ENCODE data around the gene BRIP1. TPM values are rescaled to one million over a fixed set of nuclear protein-coding genes. Genes with fewer than 3 reads are reported as not detected.
A peak's percentile ranks its signal among the peaks of the same experiment; 100 is the strongest.
"Not testable (repeated sequence)": the region's sequence is repeated elsewhere in the genome, so short reads cannot be mapped to it uniquely, and the experiment has no call there.

BRIP1 gene
- 10.7 and 12.7 TPM in 2 replicates for total RNA-seq (2014; rRNA removed; shearing (Covaris generic))

DNA sequence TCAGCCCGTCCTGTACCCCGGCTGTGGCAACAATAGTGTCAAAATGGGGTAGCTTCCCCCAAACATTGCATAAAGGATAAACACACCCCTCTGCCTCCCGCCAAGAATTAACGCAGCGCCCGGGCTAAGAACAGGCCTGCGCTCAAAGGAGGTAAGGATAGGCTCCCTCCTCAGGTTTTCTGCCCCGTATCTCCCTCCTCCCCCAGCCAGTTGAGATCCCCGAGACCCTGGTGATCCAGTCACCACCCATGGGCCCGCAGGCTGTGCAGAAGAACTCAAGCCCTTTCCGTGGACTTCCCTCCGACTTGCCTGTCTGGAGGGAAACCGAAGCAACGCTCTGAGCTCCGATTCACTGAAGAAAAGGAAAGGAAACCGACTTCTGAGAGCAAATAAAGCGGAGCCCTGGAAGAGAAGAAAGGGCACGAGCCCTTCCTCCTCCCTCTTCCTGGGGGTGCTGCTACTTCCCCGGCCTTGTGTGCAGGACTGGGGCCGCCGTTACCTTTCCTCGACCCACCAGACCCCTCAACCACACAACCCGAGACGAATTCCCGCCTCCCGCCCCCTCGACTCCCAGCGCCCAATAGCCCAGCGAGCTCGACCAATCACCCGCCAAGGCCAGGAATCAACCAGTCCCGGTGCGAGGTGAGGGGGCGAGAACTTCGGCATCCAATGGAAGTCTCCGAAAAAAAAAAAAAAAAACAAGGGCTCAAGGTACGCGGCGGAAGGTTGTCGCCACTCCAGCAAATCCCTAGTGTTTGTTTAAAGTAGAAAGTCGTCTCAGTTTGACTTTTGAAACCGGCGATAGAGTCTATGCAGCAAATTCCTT is at the start of gene BRIP1:
Gene BRIP1, minus strand, starts transcription at position 554 of the 826 bp plus-strand sequence. CDS start 1,989 bp downstream, outside the sequence.
- DNase-seq (ENCODE audit: low read depth), result peak; percentile 92

DNA sequence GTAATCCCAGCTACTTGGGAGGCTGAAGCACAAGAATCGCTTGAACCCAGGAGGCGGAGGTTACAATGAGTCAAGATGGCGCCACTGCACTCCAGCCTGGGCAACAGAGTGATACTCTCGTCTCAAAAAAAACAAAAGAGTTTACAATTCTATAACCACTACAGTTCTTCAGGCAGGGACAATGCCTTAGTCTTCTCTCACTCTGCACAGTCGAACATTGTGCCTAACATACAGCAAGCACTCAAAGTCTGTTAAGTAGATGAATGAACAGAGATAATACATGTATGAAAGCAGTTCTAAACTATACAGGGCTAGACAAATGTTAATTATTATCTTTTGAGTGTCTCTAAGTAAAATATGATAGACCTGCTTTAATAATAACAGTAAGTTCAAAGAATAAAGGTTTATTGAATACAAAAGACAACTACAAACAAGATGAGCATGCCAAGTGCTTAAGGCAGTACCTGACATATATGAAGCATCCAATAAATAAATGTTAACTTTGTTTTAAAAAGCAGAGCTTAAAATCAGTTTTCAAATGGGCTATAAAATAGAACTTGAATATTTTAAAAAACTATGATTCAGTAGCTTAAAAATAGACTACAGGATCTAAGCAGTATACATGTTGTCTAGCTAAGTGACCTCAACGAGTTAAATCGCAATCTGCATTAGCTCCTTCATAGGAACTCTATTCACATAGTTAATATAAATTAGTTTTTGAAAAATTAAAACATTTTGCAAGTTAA is 45.1 kb upstream of the BRIP1 start:
- no peak for DNase-seq (ENCODE audit: low read depth)

DNA sequence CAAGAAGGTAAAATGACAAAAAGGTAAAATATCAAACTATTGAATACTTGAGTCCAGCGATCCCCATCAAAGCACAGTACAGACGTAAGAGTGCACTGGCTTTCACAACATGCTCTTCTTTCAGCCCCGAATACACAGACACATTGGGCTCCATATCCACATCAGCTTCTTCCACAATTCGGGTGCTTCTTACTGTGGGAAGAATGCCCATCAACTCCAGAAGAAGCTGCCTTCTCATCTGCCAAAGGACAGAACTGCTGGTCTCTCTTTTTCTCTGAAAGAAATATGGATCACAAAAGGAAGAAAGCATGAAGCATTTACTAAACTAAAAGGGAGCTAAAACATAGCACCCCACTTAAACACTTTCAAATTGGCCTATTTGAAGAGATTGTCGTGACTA is 44.0 kb upstream of the BRIP1 start:
- no peak for DNase-seq (ENCODE audit: low read depth)

DNA sequence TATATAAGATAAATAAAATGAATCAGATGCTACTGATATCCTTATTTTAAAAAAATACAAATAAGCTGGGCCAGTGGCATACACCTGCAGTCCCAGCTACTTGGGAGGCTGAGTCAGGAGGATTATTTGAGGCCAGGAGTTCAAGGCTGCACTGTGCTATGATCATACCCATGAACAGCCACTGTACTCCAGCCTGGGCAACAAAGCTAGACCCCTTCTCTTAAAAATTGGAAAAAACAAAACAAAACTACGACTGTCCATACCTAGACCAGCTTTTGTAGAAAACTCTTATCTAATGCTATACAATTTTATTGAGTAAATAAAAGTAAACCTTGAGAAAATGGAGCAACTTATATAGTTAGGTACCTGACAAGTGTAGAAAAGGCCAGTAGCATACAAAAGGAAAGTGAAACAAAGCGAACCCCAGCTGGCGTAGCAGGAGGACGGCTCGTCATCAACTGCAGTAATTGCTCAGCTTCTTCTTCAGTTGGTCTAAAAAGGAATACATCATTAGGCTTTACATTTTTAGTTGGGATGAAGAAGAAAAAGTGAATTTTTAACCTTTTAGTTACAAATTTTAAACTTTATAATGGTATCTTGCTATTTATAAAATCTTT is 40.9 kb upstream of the BRIP1 start:
- no peak for DNase-seq (ENCODE audit: low read depth)

DNA sequence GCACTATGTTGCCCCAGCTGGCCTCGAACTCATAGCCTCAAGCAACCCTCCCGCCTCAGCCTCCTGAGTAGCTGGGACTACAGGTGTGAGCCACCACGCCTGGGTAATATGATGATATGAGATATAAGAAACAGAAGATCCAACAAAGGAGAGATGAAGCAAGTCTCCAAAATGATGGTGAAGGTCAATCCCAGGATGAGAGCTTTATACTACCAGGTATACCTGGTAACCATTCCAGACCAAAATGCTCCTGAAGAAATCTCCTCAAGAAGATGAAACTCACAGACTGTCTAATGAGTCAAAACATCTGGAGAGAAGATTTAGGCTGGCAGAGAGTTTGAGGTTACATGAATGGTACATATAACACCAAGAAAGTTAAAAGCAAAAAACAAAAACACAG is 39.9 kb upstream of the BRIP1 start:
- no peak for DNase-seq (ENCODE audit: low read depth)

DNA sequence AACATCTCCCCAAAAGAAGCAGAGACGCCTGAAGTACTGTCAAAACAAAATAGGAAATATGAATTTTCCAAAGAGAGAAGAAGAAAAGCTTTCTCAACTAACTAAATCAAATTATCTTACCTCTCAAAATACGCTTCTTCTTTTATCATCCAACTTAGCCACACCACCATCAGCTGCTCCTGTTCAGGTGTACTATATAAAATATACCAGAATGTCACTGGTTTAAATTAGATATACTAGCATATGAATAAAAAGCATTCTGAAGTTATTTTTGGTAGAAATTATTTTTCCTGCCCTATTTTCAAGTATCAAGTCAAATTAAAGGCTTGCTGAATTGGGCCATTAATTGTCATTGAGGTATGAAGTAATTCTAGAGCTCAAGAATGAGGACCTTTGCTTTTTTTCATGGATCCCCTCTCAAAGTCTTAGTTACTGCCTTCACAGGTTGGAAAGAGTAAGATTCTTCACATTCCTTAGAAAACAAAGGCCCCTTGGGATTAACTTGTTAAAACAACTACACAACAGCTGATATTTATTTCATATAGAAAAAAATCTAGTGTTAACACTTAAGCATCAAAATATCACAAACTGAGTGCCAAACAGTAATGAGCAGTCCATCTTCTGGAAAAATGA is 34.3 kb upstream of the BRIP1 start:
- DNase-seq (ENCODE audit: low read depth), result no peak

DNA sequence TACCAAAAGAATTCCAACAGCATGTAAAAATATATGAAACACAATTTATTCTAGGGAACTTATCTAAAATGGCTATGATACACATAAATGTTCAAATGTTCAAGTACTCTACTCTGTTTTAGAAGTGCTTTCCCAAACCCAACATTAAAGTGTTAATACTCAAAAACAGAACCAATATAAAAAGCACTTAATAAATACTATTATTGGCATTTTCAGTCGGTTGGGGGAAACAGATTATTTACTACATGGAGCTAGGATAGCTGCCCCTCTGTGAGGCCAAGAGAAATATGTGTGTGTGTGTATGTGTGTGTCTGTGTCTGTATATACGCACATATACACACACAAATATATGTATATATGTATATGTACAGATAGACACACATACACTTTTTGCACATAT is 32.1 kb upstream of the BRIP1 start:
- DNase-seq (ENCODE audit: low read depth), result no peak

DNA sequence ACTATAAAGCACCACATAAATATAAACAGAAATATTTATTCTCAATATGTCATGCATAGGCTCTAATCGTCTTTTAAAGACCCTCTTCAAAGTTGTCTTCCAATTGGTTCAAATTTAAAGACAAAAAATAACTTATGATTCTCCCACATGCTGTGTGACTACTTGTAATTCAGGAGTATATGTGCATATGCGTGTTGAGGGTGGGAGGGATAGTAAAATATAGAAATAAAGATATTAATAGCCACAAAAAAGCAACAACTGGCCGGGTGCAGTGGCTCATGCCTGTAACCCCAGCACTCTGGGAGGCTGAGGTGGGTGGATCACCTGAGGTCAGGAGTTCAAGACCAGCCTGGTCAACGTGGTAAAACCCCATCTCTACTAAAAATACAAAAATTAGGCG is 31.0 kb upstream of the BRIP1 start:
- not testable (repeated sequence) for DNase-seq (ENCODE audit: low read depth)

DNA sequence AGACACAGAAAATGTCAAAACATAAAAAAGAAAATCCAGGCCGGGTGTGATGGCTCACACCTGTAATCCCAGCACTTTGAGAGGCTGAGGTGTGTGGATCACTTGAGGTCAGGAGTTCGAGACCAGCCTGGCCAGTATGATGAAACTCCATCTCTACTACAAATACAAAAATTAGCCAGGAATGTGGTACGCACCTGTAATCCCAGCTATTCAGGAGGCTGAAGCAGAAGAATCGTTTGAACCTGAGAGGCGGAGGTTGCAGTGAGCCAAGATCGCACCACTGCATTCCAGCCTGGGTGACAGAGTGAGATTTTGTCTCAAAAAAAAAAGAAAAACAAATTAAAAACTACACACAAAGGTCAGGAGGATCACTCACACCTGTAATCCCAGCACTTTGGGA is 24.4 kb upstream of the BRIP1 start:
- DNase-seq (ENCODE audit: low read depth), result not testable (repeated sequence)

DNA sequence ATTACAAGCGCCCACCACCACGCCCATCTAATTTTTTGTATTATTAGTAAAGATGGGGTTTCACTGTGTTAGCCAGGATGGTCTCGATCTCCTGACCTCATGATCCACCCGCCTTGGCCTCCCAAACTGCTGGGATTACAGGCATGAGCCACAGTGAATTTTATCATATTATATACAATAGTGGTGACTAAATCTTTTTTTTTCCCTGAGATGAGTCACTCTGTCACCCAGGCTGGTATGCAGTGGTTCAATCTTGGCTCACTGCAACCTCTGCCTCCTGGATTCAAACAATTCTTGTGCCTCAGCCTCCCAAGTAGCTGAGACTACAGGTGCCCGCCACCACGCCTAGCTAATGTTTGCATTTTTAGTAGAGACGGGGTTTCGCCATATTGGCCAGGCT is 22.5 kb upstream of the BRIP1 start:
- DNase-seq (ENCODE audit: low read depth), result peak; percentile 15

DNA sequence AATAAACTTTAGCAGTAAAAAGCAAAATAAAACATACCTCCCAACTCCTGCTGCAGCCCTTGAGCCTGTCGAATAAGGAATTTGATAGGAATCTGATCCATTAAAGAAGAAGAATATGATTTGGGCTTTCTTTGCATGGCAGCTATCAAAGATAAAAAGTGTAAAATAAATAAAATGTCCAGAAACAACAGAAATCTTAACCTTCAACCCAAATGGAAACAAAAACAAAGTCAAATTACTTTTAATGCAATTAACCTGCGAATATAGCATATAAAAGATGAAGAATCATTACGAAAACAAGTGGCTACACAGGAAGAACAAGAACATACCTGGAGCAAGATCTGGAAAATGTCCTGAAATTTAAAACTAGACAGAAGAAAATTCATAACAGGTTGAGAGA is 21.5 kb upstream of the BRIP1 start:
- no peak for DNase-seq (ENCODE audit: low read depth)

DNA sequence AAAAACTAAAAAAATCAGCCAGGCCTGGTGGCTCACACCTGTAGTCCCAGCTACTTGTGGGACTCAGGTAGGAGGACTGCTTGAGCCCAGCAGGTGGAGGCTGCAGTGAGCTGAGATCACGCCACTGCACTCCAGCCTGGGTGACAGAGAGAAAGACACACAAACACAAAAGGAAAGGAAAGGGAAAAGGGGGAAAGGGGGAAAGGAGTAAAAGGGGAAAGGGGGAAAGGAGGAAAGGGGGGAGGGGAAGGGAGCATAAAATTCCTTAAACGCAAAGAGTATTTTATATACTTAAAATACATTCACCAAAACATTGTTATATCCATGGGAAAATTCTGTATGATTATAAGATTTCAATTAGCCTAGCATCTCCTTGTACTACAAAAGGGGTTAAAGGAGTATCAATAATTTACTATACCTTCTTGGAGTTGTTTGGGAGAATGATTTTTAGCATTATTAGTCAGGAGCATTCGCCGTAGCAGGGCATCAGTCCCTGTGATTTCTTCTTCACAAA is 17.3 kb upstream of the BRIP1 start:
- DNase-seq (ENCODE audit: low read depth), result no peak

DNA sequence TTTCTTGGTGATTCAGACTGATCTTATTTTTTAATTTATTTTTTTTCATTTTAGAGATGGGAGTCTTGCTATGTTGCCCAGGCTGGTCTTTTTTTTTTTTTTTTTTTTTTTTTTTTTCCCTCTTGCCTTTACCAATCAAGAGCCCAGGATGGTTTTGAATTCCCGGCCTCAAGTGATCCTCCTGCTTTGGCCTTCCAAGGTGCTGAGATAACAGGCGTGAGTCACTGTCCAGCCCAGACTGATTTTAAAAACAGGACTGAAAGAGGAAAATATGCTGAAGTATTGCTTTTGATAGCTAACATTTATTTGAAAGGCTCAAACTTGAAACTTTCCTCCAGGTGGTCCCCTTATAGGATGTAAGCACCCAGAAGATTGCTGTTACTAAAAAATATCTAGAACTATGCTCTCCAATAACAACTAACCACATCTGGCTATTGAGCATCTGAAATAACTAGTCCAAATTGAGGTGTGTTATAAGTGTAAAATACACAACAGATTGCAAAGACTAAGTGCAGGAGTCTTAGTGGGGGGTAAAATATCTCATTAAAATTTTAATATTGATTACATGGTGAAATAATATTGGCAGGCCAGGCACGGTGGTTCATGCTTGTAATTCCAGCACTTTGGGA is 15.8 kb upstream of the BRIP1 start:
- DNase-seq (ENCODE audit: low read depth), result no peak

DNA sequence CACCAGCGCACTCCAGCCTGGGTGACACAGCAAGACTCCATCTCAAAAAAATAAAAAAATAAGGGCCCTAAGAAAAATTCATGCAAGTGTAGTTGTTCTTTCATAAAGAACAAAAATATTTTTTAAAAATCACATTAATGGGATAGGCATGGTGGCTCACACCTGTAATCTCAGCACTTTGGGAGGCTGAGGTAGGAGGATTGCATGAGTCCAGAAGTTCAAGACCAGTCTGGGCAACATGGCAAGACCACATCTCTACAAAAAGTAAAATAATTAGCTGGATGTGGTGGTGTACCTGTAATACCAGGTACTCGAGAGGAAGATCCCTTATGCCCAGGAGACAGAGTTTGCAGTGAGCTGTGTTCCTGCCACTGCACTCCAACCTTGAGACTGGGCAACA is 15.2 kb upstream of the BRIP1 start:
- DNase-seq (ENCODE audit: low read depth), result no peak

DNA sequence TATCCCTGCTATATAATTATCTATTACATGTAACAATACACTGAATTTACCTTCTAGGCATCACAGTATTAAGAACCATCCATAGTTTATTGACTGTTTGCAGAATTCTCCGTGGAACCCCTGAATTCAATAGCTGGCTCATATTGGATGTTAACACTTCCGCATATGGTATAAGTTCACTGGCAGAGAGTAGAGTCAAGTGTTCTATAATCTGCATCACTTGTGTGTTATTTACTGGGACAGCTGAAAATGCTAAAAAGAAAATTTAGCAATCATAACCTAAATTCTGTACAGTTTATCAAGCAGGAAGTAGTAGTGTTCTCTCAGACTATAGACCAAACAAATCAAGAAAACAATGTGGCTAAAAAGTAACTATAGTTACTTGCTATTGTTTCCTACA is 14.5 kb upstream of the BRIP1 start:
- DNase-seq (ENCODE audit: low read depth), result no peak

DNA sequence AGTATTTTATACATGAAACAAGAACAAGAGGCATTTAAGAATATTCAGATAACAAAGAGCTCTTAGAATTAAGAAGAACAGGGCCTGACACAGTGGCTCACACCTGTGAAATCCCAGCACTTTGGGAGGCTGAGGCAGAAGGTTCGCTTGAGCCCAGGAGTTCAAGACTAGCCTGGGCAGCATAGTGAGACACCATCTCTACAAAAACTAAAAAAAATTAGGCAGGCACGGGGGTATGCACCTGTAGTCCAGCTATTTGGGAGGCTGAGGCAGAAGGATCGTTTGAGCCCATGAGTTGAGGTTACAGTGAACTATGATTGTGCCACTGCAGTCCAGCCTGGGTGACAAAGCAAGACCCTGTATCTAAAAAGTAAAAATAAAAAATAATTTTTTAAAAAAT is 12.5 kb upstream of the BRIP1 start:
- no peak for DNase-seq (ENCODE audit: low read depth)

DNA sequence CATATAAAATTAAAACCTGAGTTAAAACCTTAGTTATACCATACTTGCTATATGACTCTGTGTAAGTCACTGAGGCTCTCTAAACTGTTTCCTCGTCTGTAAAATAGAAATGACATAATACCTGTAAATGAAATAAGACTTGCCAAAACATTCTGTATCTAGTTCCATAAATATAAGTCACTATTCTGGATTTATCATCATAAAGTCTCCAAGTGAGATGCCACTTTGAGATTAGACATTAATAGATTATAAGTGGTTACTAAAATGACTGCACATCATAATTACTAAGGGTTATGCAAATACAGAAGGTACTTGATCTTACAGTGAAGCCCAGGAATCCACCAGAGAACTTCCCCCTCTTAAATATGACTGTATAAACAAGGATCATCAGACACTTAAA is 12.0 kb upstream of the BRIP1 start:
- DNase-seq (ENCODE audit: low read depth), result no peak

DNA sequence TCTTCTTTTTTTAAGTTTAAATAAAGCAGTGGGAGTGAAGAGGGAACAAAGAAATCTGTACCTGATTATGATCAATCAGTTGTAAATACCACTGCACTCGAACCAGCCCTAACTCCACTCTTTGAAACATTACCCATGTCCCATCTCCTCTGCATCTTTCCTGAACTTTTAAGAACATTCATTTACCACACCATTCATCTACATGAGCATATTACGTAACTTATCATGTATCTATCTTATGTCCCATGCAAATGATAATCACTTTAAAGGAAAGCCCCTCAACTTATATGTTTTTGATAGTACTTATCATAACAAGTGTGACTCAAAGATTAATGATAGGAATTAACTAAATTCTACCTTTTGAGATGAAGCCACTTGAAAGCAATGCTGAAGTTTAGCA is 10.7 kb upstream of the BRIP1 start:
- no peak for DNase-seq (ENCODE audit: low read depth)

DNA sequence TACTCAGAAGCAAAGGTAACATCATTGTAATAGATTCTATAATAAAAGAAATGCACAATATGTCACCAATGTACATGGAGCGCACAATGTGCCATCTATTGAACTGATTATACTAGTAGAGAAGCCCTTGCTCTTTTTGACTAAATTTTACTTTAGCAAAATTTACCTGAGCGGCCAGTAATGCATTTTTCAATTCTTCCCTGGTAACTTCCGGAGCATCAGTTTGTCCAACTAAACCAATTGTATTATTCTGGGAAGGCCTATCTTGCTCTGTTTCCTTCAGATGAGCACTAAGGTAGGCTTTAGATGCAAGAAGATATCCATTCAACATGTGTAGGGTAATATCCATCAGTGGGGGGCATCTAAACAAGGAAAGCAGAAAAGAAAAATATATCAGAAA is 8.8 kb upstream of the BRIP1 start:
- DNase-seq (ENCODE audit: low read depth), result no peak

DNA sequence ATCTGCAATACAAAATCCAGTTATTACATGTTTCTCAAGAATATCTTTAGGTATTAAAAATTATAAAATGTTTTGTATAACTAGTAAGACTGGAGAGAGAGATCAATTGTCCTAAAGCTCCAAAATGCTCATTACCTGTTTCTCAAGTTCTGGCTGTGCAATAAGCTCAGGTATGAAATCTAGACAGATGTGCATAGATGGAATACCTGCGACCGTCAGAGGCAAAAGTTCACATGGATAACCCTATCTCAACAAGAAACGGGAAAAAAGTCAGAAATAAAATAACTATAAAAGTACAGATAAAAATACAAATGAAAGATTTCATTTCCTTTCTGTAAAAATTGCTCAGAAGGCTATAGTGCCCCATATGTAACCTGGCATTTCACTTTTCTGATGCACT is 5.8 kb upstream of the BRIP1 start:
- DNase-seq (ENCODE audit: low read depth), result no peak

DNA sequence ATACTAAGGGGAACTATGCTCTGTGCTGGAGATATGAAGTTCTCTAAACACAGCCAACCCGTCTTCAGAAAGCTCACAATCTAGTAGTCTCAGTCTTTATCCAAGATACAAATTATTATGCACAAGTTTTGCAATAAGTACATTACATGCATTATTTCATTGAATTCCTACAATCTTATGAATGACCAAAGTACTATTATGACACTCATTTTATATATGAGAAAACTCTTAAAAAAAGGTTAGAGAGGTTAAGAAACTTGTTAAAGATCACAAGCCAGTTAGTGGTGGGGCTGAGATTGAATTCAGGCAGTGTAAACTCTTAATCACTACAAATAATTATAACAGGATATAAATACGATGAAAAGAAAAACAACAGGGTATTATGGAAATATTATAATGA is 4.7 kb upstream of the BRIP1 start:
- DNase-seq (ENCODE audit: low read depth), result no peak

DNA sequence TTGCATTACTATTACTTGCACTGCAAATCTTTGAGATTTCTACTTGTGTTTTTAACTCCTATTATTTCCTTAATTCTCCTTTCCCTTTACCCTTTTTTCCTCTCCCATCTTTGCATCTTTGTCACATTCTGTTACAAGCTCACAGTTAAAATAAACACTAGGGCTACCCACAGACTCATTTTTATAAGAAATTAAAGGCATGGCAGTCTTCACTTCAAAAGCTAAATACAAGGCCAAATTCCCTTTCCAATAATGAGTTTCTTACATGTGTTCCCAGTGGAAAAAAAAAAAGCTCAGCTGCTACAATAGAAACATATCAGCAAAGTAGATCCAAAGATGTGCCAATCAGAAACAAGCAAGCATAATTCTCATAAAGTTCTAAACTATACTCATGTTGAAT is 3.7 kb upstream of the BRIP1 start:
- no peak for DNase-seq (ENCODE audit: low read depth)
